GM23338 (cell line): ENCODE results near the gene MRPS31.

Source experiments
- CREB1 ChIP-seq: fragments of 250-450 bp; sonication (Bioruptor Pico); IDR thresholded peaks from 2 replicates; pipeline ENCODE4 v1.5.0; 2020; ENCODE audit warnings: low read depth, mild to moderate bottlenecking, moderate library complexity
- CTCF ChIP-seq, 2 experiments: fragments of 200-600 bp in 1 of 2; sonication (generic) in 1 of 2; conservative IDR thresholded peaks; 2 replicates each; pipeline versions ENCODE4 v1.5.1 to v1.6.1; 2016 to 2017; ENCODE audit warnings: antibody characterized with exemption in 2 of 2, low read depth in 2 of 2, mild to moderate bottlenecking in 2 of 2, moderate library complexity in 1 of 2
- ETS1 ChIP-seq: IDR thresholded peaks from 2 replicates; pipeline ENCODE4 v1.6.1; 2016; ENCODE audit warnings: antibody characterized with exemption
- EZH2 ChIP-seq: fragments of 200-600 bp; sonication (generic); IDR thresholded peaks from one replicate; pipeline ENCODE4 v1.8.0; 2017; ENCODE audit warnings: antibody characterized with exemption, mild to moderate bottlenecking, low read depth; ENCODE audit not compliant: unreplicated experiment
- EZH2phosphoT487 ChIP-seq: fragments of 200-600 bp; sonication (generic); IDR thresholded peaks from one replicate; pipeline ENCODE4 v1.8.1; 2018; ENCODE audit warnings: antibody characterized with exemption; ENCODE audit not compliant: unreplicated experiment
- JUNB ChIP-seq: IDR thresholded peaks from one replicate; pipeline ENCODE4 v1.6.1; 2016; ENCODE audit warnings: antibody characterized with exemption; ENCODE audit not compliant: unreplicated experiment
- NANOG ChIP-seq: IDR thresholded peaks from 2 replicates; pipeline ENCODE4 v1.6.1; 2016; ENCODE audit warnings: antibody characterized with exemption, borderline replicate concordance
- POLR2AphosphoS5 ChIP-seq: IDR thresholded peaks from 2 replicates; pipeline ENCODE4 v1.6.1; 2016; ENCODE audit warnings: antibody characterized with exemption, low read depth
- REST ChIP-seq: IDR thresholded peaks from one replicate; pipeline ENCODE4 v1.6.1; 2018; ENCODE audit warnings: antibody characterized with exemption; ENCODE audit not compliant: unreplicated experiment
- STAT1 ChIP-seq: IDR thresholded peaks from one replicate; pipeline ENCODE4 v1.6.1; 2016; ENCODE audit warnings: antibody characterized with exemption; ENCODE audit not compliant: unreplicated experiment
- ZNF114 ChIP-seq: fragments of 250-450 bp; sonication (Bioruptor Pico); IDR thresholded peaks from 2 replicates; pipeline ENCODE4 v1.5.0; 2020; ENCODE audit warnings: mild to moderate bottlenecking, moderate library complexity
- ZNF331 ChIP-seq: fragments of 250-450 bp; sonication (Bioruptor Pico); IDR thresholded peaks from 2 replicates; pipeline ENCODE4 v1.5.0; 2020; ENCODE audit warnings: low read depth, mild to moderate bottlenecking, moderate library complexity
- TF ChIP-seq, protein P1 (sequence below): fragments of 250-450 bp; sonication (Bioruptor Pico); IDR thresholded peaks from 2 replicates; pipeline ENCODE4 v1.5.0; 2020; ENCODE audit warnings: mild to moderate bottlenecking, moderate library complexity

DNA sequence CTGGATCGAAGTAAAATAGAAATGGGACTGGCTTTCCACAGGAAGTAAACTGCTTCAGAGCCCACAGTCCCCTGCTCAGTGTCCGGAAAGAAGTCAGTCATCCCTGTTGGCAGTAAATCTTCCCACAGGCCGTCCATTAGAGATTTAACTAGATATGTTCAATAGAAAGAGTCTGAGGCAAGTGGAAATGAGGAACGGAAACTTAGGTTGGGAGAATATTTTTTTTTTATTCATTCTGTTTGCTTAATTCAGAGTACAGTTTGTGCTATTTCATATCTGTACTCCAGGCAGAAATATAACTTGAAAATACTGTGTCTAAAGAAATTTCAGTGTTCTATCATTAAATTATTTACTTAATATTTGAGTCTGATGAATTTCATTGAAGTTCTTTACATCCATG lies 41.1 kb upstream of the MRPS31 start:
- TF ChIP-seq CTCF (conservative IDR thresholded peaks at IDR 0.05; ENCODE audit: low read depth in 2 of 2) (no peak), NANOG (no peak), EZH2 (no peak), REST (no peak), POLR2AphosphoS5 (no peak), ZNF114 (CRISPR knock-in tag) (no peak), ZNF331 (CRISPR knock-in tag) (no peak), STAT1 (no peak), EZH2phosphoT487 (no peak), CREB1 (CRISPR knock-in tag) (no peak), ETS1 (no peak), JUNB (no peak)
- TF ChIP-seq, protein P1, sequence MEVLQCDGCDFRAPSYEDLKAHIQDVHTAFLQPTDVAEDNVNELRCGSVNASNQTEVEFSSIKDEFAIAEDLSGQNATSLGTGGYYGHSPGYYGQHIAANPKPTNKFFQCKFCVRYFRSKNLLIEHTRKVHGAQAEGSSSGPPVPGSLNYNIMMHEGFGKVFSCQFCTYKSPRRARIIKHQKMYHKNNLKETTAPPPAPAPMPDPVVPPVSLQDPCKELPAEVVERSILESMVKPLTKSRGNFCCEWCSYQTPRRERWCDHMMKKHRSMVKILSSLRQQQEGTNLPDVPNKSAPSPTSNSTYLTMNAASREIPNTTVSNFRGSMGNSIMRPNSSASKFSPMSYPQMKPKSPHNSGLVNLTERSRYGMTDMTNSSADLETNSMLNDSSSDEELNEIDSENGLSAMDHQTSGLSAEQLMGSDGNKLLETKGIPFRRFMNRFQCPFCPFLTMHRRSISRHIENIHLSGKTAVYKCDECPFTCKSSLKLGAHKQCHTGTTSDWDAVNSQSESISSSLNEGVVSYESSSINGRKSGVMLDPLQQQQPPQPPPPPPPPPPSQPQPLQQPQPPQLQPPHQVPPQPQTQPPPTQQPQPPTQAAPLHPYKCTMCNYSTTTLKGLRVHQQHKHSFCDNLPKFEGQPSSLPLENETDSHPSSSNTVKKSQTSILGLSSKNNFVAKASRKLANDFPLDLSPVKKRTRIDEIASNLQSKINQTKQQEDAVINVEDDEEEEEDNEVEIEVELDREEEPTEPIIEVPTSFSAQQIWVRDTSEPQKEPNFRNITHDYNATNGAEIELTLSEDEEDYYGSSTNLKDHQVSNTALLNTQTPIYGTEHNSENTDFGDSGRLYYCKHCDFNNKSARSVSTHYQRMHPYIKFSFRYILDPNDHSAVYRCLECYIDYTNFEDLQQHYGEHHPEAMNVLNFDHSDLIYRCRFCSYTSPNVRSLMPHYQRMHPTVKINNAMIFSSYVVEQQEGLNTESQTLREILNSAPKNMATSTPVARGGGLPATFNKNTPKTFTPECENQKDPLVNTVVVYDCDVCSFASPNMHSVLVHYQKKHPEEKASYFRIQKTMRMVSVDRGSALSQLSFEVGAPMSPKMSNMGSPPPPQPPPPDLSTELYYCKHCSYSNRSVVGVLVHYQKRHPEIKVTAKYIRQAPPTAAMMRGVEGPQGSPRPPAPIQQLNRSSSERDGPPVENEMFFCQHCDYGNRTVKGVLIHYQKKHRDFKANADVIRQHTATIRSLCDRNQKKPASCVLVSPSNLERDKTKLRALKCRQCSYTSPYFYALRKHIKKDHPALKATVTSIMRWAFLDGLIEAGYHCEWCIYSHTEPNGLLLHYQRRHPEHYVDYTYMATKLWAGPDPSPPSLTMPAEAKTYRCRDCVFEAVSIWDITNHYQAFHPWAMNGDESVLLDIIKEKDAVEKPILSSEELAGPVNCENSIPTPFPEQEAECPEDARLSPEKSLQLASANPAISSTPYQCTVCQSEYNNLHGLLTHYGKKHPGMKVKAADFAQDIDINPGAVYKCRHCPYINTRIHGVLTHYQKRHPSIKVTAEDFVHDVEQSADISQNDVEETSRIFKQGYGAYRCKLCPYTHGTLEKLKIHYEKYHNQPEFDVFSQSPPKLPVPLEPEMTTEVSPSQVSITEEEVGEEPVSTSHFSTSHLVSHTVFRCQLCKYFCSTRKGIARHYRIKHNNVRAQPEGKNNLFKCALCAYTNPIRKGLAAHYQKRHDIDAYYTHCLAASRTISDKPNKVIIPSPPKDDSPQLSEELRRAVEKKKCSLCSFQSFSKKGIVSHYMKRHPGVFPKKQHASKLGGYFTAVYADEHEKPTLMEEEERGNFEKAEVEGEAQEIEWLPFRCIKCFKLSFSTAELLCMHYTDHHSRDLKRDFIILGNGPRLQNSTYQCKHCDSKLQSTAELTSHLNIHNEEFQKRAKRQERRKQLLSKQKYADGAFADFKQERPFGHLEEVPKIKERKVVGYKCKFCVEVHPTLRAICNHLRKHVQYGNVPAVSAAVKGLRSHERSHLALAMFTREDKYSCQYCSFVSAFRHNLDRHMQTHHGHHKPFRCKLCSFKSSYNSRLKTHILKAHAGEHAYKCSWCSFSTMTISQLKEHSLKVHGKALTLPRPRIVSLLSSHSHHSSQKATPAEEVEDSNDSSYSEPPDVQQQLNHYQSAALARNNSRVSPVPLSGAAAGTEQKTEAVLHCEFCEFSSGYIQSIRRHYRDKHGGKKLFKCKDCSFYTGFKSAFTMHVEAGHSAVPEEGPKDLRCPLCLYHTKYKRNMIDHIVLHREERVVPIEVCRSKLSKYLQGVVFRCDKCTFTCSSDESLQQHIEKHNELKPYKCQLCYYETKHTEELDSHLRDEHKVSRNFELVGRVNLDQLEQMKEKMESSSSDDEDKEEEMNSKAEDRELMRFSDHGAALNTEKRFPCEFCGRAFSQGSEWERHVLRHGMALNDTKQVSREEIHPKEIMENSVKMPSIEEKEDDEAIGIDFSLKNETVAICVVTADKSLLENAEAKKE (CRISPR knock-in tag) = no peak
